Thyroid gland (tissue), 4 donors: ENCODE measurements around the gene ARMH3. TPM values are rescaled to one million over a fixed set of nuclear protein-coding genes. Genes with fewer than 3 reads are reported as not detected.

Source experiments
- DNase-seq, 2 donors: peaks; one replicate each; pipeline ENCODE4 v3.0.0-alpha.2; 2019
- H3K27ac ChIP-seq, 3 donors: fragments of 200-600 bp; sonication (generic); 1 replicate in 2 of 3; 2 replicates in 1 of 3; pipeline ENCODE4 v1.5.1; 2016 to 2019; ENCODE audit warnings: mild to moderate bottlenecking in 1 of 3, moderate library complexity in 1 of 3
- H3K27me3 ChIP-seq: fragments of 200-600 bp; sonication (generic); one replicate; pipeline ENCODE4 v1.5.1; 2019
- H3K36me3 ChIP-seq, 2 donors: fragments of 200-600 bp; sonication (generic); one replicate each; pipeline ENCODE4 v1.5.1; 2016 to 2019
- H3K4me1 ChIP-seq, 2 donors: fragments of 200-600 bp; sonication (generic); one replicate each; pipeline ENCODE4 v1.5.1; 2017 to 2019
- H3K4me3 ChIP-seq, 3 donors: fragments of 200-600 bp; sonication (generic); replicated peaks in 1 of 3; 1 replicate in 2 of 3; 2 replicates in 1 of 3; pipeline ENCODE4 v1.5.1; 2016; ENCODE audit warnings: mild to moderate bottlenecking in 1 of 3
- H3K9me3 ChIP-seq: fragments of 200-600 bp; sonication (generic); one replicate; pipeline ENCODE4 v1.5.1; 2017
- CTCF ChIP-seq, 6 experiments: fragments of 200-600 bp in 3 of 6; fragments of 450-650 bp in 3 of 6; sonication (generic) in 3 of 6; IDR thresholded peaks; one replicate each; pipeline ENCODE4 v1.5.1; 2016 to 2019; ENCODE audit warnings: antibody characterized with exemption in 6 of 6, mild to moderate bottlenecking in 2 of 6, inconsistent platforms in 1 of 6, moderate library complexity in 1 of 6
- POLR2A ChIP-seq, 2 donors: fragments of 450-650 bp; IDR thresholded peaks; one replicate each; pipeline ENCODE4 v1.6.1; 2017; ENCODE audit warnings: antibody characterized with exemption in 2 of 2, mild to moderate bottlenecking in 2 of 2, moderate library complexity in 1 of 2
- WGBS, 2 donors: methylation state at CpG; one replicate each; pipeline ENCODE4 v1.1.5; 2017; 5-methylcytosine and 5-hydroxymethylcytosine counted together
- intact Hi-C: fragments of 100-400 bp; cut with DNase I; formaldehyde crosslinking; loops from one replicate; pipeline ENCODE4 v1.15.1; 2023
- total RNA-seq, 4 donors: library from RNA; depleted of rRNA; stranded (reverse); fragments of >200 nt; gene quantifications; one replicate each; pipeline ENCODE4 v1.2.3, GENCODE V29; 2016

Gene ARMH3
- total RNA-seq, 4 donors from 2014 or later = 14.2 to 21.2 (median 18.3) TPM

DNA sequence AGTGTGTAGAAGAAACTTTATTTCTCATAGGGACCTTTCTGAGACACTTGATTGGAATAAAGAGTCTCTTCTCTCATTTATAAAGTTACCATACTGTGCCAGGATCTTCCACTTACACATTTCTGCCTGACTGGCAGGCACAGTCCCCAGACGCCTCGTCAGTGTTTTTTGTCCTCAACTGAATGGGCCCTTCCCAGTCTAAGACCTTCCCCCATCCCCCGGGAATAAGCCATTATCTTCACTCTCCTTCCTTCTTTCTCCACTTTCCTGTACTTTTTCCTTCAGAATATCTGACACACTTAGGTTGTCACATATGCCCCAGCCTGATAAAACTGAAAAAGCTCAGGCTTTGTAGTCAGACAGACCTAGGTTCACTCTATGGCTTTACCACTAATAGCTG, 177.1 kb downstream of the ARMH3 start:
- H3K36me3 ChIP-seq = no peaks in the 10 kb centered on the region
- H3K9me3 ChIP-seq = no peaks in the 10 kb centered on the region
- no peak overlapping the region for H3K4me3 ChIP-seq
- peak; percentile 20 to 27 for DNase-seq
- TF ChIP-seq CTCF (IDR thresholded peaks at IDR 0.05) (no peak), POLR2A (IDR thresholded peaks at IDR 0.05) (no peak)
- H3K27ac ChIP-seq = no peak overlapping the region
- no peaks in the 10 kb centered on the region for H3K4me1 ChIP-seq
- no peaks in the 10 kb centered on the region for H3K27me3 ChIP-seq
- intact Hi-C loops = no loop called here
- 44 to 54% methylated on average over 3 of the region's 3 CpGs for WGBS, 2 donors

- no peak overlapping the region for H3K27ac ChIP-seq
- no peaks in the 10 kb centered on the region for H3K27me3 ChIP-seq
- no peaks in the 10 kb centered on the region for H3K36me3 ChIP-seq
- no peaks in the 10 kb centered on the region for H3K9me3 ChIP-seq
- no peak overlapping the region for H3K4me3 ChIP-seq
- DNase-seq = no peak
- TF ChIP-seq POLR2A (IDR thresholded peaks at IDR 0.05) = no peak
- TF ChIP-seq CTCF (IDR thresholded peaks at IDR 0.05) = no peak
- 80% methylated on average over 3 of the region's 3 CpGs for WGBS, 2 donors
- H3K4me1 ChIP-seq = no peaks in the 10 kb centered on the region
- intact Hi-C loops = no loop called here
Observed at GRCh38 chr10:101875068-101875688, 180.8 kb downstream of the ARMH3 start.

- Histone ChIP-seq H3K27me3 (no peaks in the 10 kb centered on the region), H3K36me3 (no peaks in the 10 kb centered on the region), H3K4me1 (no peaks in the 10 kb centered on the region), H3K9me3 (no peaks in the 10 kb centered on the region), H3K4me3 (no peak overlapping the region), H3K27ac (no peak overlapping the region)
- DNase-seq = no peak
- intact Hi-C loops = no loop called here
- TF ChIP-seq POLR2A (IDR thresholded peaks at IDR 0.05) = no peak
- TF ChIP-seq CTCF (IDR thresholded peaks at IDR 0.05) = no peak
Observed at GRCh38 chr10:101874252-101874651, 181.7 kb downstream of the ARMH3 start.

GRCh38 chr10:101867931-101868330, 188.0 kb downstream of the ARMH3 start:
- WGBS, 2 donors = 72 to 80% methylated on average over 1 of the region's 1 CpG
- DNase-seq = no peak
- H3K4me1 ChIP-seq = no peaks in the 10 kb centered on the region
- H3K4me3 ChIP-seq = no peak overlapping the region
- H3K36me3 ChIP-seq = no peaks in the 10 kb centered on the region
- TF ChIP-seq POLR2A (IDR thresholded peaks at IDR 0.05) (no peak), CTCF (IDR thresholded peaks at IDR 0.05) (no peak)
- intact Hi-C loops = no loop called here
- no peak overlapping the region for H3K27ac ChIP-seq
- H3K27me3 ChIP-seq = no peaks in the 10 kb centered on the region
- no peaks in the 10 kb centered on the region for H3K9me3 ChIP-seq

- Histone ChIP-seq H3K4me1 (no peaks in the 10 kb centered on the region), H3K9me3 (no peaks in the 10 kb centered on the region), H3K4me3 (no peak overlapping the region), H3K36me3 (no peaks in the 10 kb centered on the region), H3K27ac (no peak overlapping the region), H3K27me3 (no peaks in the 10 kb centered on the region)
- 94 to 97% methylated on average over 2 of the region's 2 CpGs for WGBS, 2 donors
- intact Hi-C loops = no loop called here
- TF ChIP-seq POLR2A (IDR thresholded peaks at IDR 0.05) (no peak), CTCF (IDR thresholded peaks at IDR 0.05) (no peak)
- no peak for DNase-seq
Observed at GRCh38 chr10:101859530-101859929, 196.4 kb downstream of the ARMH3 start.
